WTC11 (cell line): ENCODE data around the gene FOXP1.
"Not testable (repeated sequence)": the region's sequence is repeated elsewhere in the genome, so short reads cannot be mapped to it uniquely, and the experiment has no call there.

Experiments used
- JUN ChIP-seq: sonication (generic); formaldehyde crosslinking; IDR thresholded peaks from 2 replicates; pipeline ENCODE4 v1.8.0; 2023; ENCODE audit warnings: mild to moderate bottlenecking, missing genetic modification reagents
- NFATC4 ChIP-seq: fragments of 250-450 bp; sonication (Bioruptor Pico); IDR thresholded peaks from 2 replicates; pipeline ENCODE4 v1.9.0; 2021; ENCODE audit warnings: mild to moderate bottlenecking
- NFYB ChIP-seq: sonication (generic); formaldehyde crosslinking; conservative IDR thresholded peaks from 2 replicates; pipeline ENCODE4 v1.8.0; 2022; ENCODE audit warnings: low read depth, missing genetic modification reagents
- SMAD3 ChIP-seq: sonication (generic); formaldehyde crosslinking; IDR thresholded peaks from 2 replicates; pipeline ENCODE4 v1.8.0; 2022; ENCODE audit warnings: missing genetic modification reagents, mild to moderate bottlenecking, borderline replicate concordance
- ZNF232 ChIP-seq: sonication (generic); formaldehyde crosslinking; IDR thresholded peaks from 2 replicates; pipeline ENCODE4 v1.8.0; 2022; ENCODE audit warnings: mild to moderate bottlenecking, missing genetic modification reagents
- ZNF396 ChIP-seq: fragments of 250-450 bp; sonication (Bioruptor Pico); IDR thresholded peaks from 2 replicates; pipeline ENCODE4 v1.8.0; 2021; ENCODE audit warnings: mild to moderate bottlenecking, moderate library complexity, borderline replicate concordance
- TF ChIP-seq, protein P1 (sequence below): fragments of 200-600 bp; IDR thresholded peaks from 2 replicates; pipeline ENCODE4 v1.8.0; 2022; ENCODE audit warnings: antibody characterized with exemption
- TF ChIP-seq, protein P2 (sequence below): sonication (generic); formaldehyde crosslinking; IDR thresholded peaks from 2 replicates; pipeline ENCODE4 v1.8.1; 2023; ENCODE audit warnings: mild to moderate bottlenecking, moderate library complexity, missing genetic modification reagents
- TF ChIP-seq, protein P3 (sequence below): sonication (generic); formaldehyde crosslinking; IDR thresholded peaks from 2 replicates; pipeline ENCODE4 v1.8.0; 2022; ENCODE audit warnings: missing genetic modification reagents

DNA sequence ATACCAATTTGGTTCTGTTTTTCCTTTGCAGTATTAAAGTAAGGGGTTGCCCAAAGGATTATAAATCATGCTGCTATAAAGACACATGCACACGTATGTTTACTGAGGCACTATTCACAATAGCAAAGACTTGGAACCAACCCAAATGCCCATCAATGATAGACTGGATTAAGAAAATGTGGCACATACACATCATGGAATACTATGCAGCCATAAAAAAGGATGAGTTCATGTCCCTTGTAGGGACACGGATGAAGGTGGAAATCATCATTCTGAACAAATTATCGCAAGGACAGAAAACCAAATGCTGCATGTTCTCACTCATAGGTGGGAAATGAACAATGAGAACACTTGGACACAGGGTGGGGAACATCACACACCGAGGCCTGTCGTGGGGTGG is 259.3 kb downstream of the FOXP1 start:
- not testable (repeated sequence) for TF ChIP-seq ZNF232 (CRISPR knock-in tag); ZNF396; JUN (CRISPR knock-in tag); NFATC4 (CRISPR knock-in tag); NFYB (CRISPR knock-in tag); SMAD3
- TF ChIP-seq, protein P1, sequence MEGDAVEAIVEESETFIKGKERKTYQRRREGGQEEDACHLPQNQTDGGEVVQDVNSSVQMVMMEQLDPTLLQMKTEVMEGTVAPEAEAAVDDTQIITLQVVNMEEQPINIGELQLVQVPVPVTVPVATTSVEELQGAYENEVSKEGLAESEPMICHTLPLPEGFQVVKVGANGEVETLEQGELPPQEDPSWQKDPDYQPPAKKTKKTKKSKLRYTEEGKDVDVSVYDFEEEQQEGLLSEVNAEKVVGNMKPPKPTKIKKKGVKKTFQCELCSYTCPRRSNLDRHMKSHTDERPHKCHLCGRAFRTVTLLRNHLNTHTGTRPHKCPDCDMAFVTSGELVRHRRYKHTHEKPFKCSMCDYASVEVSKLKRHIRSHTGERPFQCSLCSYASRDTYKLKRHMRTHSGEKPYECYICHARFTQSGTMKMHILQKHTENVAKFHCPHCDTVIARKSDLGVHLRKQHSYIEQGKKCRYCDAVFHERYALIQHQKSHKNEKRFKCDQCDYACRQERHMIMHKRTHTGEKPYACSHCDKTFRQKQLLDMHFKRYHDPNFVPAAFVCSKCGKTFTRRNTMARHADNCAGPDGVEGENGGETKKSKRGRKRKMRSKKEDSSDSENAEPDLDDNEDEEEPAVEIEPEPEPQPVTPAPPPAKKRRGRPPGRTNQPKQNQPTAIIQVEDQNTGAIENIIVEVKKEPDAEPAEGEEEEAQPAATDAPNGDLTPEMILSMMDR: not testable (repeated sequence)
- TF ChIP-seq, protein P2, sequence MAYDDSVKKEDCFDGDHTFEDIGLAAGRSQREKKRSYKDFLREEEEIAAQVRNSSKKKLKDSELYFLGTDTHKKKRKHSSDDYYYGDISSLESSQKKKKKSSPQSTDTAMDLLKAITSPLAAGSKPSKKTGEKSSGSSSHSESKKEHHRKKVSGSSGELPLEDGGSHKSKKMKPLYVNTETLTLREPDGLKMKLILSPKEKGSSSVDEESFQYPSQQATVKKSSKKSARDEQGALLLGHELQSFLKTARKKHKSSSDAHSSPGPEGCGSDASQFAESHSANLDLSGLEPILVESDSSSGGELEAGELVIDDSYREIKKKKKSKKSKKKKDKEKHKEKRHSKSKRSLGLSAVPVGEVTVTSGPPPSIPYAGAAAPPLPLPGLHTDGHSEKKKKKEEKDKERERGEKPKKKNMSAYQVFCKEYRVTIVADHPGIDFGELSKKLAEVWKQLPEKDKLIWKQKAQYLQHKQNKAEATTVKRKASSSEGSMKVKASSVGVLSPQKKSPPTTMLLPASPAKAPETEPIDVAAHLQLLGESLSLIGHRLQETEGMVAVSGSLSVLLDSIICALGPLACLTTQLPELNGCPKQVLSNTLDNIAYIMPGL (CRISPR knock-in tag): not testable (repeated sequence)
- TF ChIP-seq, protein P3, sequence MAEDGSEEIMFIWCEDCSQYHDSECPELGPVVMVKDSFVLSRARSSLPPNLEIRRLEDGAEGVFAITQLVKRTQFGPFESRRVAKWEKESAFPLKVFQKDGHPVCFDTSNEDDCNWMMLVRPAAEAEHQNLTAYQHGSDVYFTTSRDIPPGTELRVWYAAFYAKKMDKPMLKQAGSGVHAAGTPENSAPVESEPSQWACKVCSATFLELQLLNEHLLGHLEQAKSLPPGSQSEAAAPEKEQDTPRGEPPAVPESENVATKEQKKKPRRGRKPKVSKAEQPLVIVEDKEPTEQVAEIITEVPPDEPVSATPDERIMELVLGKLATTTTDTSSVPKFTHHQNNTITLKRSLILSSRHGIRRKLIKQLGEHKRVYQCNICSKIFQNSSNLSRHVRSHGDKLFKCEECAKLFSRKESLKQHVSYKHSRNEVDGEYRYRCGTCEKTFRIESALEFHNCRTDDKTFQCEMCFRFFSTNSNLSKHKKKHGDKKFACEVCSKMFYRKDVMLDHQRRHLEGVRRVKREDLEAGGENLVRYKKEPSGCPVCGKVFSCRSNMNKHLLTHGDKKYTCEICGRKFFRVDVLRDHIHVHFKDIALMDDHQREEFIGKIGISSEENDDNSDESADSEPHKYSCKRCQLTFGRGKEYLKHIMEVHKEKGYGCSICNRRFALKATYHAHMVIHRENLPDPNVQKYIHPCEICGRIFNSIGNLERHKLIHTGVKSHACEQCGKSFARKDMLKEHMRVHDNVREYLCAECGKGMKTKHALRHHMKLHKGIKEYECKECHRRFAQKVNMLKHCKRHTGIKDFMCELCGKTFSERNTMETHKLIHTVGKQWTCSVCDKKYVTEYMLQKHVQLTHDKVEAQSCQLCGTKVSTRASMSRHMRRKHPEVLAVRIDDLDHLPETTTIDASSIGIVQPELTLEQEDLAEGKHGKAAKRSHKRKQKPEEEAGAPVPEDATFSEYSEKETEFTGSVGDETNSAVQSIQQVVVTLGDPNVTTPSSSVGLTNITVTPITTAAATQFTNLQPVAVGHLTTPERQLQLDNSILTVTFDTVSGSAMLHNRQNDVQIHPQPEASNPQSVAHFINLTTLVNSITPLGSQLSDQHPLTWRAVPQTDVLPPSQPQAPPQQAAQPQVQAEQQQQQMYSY: not testable (repeated sequence)
